Measurements from ENCODE around the gene MAT1A.
"Not testable (repeated sequence)": the region's sequence is repeated elsewhere in the genome, so short reads cannot be mapped to it uniquely, and the experiment has no call there.

The MAT1A gene

GRCh38 chr10:80289451-80290287 is at the start of gene MAT1A:
Gene MAT1A, minus strand, starts transcription at chr10:80289658. Its CDS starts 235 bp downstream, at chr10:80289423.
- DNase-seq: peak; percentile 38

GRCh38 chr10:80333983-80334382 is 44.5 kb upstream of the MAT1A start:
- DNase-seq: no peak

GRCh38 chr10:80324891-80325364 is 35.5 kb upstream of the MAT1A start:
- DNase-seq: no peak

- no peak for DNase-seq
Measured at GRCh38 chr10:80324086-80324485, 34.6 kb upstream of the MAT1A start.

- DNase-seq: no peak
Measured at GRCh38 chr10:80323311-80323710, 33.9 kb upstream of the MAT1A start.

GRCh38 chr10:80322711-80323110 is 33.3 kb upstream of the MAT1A start:
- DNase-seq: no peak

- DNase-seq: no peak
Measured at GRCh38 chr10:80322158-80322557, 32.7 kb upstream of the MAT1A start.

- DNase-seq: no peak
Measured at GRCh38 chr10:80321183-80321582, 31.7 kb upstream of the MAT1A start.

- no peak for DNase-seq
Measured at GRCh38 chr10:80320377-80320776, 30.9 kb upstream of the MAT1A start.

GRCh38 chr10:80319725-80320290 is 30.4 kb upstream of the MAT1A start:
- DNase-seq: no peak

GRCh38 chr10:80319318-80319717 is 29.9 kb upstream of the MAT1A start:
- DNase-seq: no peak

GRCh38 chr10:80318742-80319141 is 29.3 kb upstream of the MAT1A start:
- no peak for DNase-seq

- DNase-seq: no peak
Measured at GRCh38 chr10:80315391-80315790, 25.9 kb upstream of the MAT1A start.

GRCh38 chr10:80313523-80313922 is 24.1 kb upstream of the MAT1A start:
- no peak for DNase-seq

GRCh38 chr10:80305989-80306388 is 16.5 kb upstream of the MAT1A start:
- not testable (repeated sequence) for DNase-seq

- no peak for DNase-seq
Measured at GRCh38 chr10:80296942-80297341, 7.5 kb upstream of the MAT1A start.

- no peak for DNase-seq
Measured at GRCh38 chr10:80292607-80293239, 3.3 kb upstream of the MAT1A start.

GRCh38 chr10:80290474-80291220 is 1.2 kb upstream of the MAT1A start:
- no peak for DNase-seq

GRCh38 chr10:80288849-80289248 is 609 bp downstream of the MAT1A start:
- no peak for DNase-seq

GRCh38 chr10:80284522-80284921 is 4.9 kb downstream of the MAT1A start:
- DNase-seq: no peak

- no peak for DNase-seq
Measured at GRCh38 chr10:80283536-80284199, 5.8 kb downstream of the MAT1A start.

- DNase-seq: no peak
Measured at GRCh38 chr10:80283119-80283518, 6.3 kb downstream of the MAT1A start.
